GM19239 (cell line): Measurements from ENCODE around the gene LSM14B.
"Not testable (repeated sequence)": the region's sequence is repeated elsewhere in the genome, so short reads cannot be mapped to it uniquely, and the experiment has no call there.

Experiments used
- DNase-seq: peaks from one replicate; pipeline ENCODE4 v3.0.0; 2011; ENCODE audit warnings: low spot score; ENCODE audit not compliant: insufficient read length
- FAIRE-seq: peaks from 2 replicates; lab custom pipeline; 2011; peaks lifted over from hg19 to GRCh38; lab: Jason Lieb, UNC

LSM14B gene

GRCh38 chr20:62121776-62122653 is at the start of gene LSM14B:
TSS of gene LSM14B (plus strand) at chr20:62122475. CDS start at chr20:62122667, 192 bp downstream.
- DNase-seq (peak; percentile 99), FAIRE-seq (peak; percentile 21)

- no peak for FAIRE-seq
- DNase-seq = no peak
These were observed 49.0 kb upstream of the LSM14B start for GRCh38 chr20:62073323-62073722.

- FAIRE-seq (no peak), DNase-seq (no peak)
These were observed 43.1 kb upstream of the LSM14B start for GRCh38 chr20:62079166-62079565.

GRCh38 chr20:62080249-62080990 is 41.9 kb upstream of the LSM14B start:
- FAIRE-seq (no peak), DNase-seq (no peak)

GRCh38 chr20:62083312-62083711 is 39.0 kb upstream of the LSM14B start:
- DNase-seq (no peak), FAIRE-seq (no peak)

- FAIRE-seq, DNase-seq: not testable (repeated sequence)
These were observed 38.1 kb upstream of the LSM14B start for GRCh38 chr20:62084224-62084623.

- DNase-seq = no peak
- FAIRE-seq = no peak
These were observed 37.1 kb upstream of the LSM14B start for GRCh38 chr20:62085206-62085605.

- no peak for FAIRE-seq
- DNase-seq = no peak
These were observed 35.0 kb upstream of the LSM14B start for GRCh38 chr20:62087227-62087626.

GRCh38 chr20:62087632-62088031 is 34.6 kb upstream of the LSM14B start:
- FAIRE-seq (no peak), DNase-seq (no peak)

GRCh38 chr20:62088258-62089127 is 33.8 kb upstream of the LSM14B start:
- FAIRE-seq = no peak

GRCh38 chr20:62089393-62089792 is 32.9 kb upstream of the LSM14B start:
- DNase-seq = no peak
- FAIRE-seq = no peak

More at GRCh38 chr20:62088258-62089127, 33.8 kb upstream of the LSM14B start:
- DNase-seq = no peak

GRCh38 chr20:62096421-62097380 is 25.6 kb upstream of the LSM14B start:
- FAIRE-seq = no peak
- no peak for DNase-seq

- DNase-seq (no peak), FAIRE-seq (no peak)
These were observed 24.3 kb upstream of the LSM14B start for GRCh38 chr20:62097881-62098407.

- FAIRE-seq = no peak
- no peak for DNase-seq
These were observed 21.2 kb upstream of the LSM14B start for GRCh38 chr20:62101078-62101477.

GRCh38 chr20:62103508-62104233 is 18.6 kb upstream of the LSM14B start:
- no peak for FAIRE-seq
- DNase-seq = no peak

GRCh38 chr20:62104234-62104789 is 18.0 kb upstream of the LSM14B start:
- DNase-seq = no peak
- FAIRE-seq = no peak

- no peak for DNase-seq
- FAIRE-seq = no peak
These were observed 17.4 kb upstream of the LSM14B start for GRCh38 chr20:62104791-62105345.

GRCh38 chr20:62105592-62105991 is 16.7 kb upstream of the LSM14B start:
- FAIRE-seq (no peak), DNase-seq (no peak)
